HCT116 (cell line): Measurements from ENCODE around the gene BRINP1. TPM values are rescaled to one million over a fixed set of nuclear protein-coding genes. Genes with fewer than 3 reads are reported as not detected.

Experiments used
- ATAC-seq: fragments of 200-7000 bp; cut with Tn5 transposase; 2 replicates; pipeline ENCODE4 v1.9.1; 2020; ENCODE audit warnings: mild to moderate bottlenecking, moderate library complexity
- BruUV-seq: library from RNA; stranded (reverse); fragments of 400-500 nt; replicated peaks from 2 replicates; lab custom pipeline; 2021; lab: Mats Ljungman, UMichigan
- CTCF ChIA-PET: fragments of 300-600 bp; sonication (Branson Sonifier 250); formaldehyde crosslinking; loops from one replicate; lab custom pipeline; 2021; ENCODE audit warnings: antibody characterized with exemption; lab: Charles Lee
- POLR2A ChIA-PET: fragments of 300-600, 350-600 bp; sonication (Branson Sonifier 250); formaldehyde crosslinking; loops from one replicate; lab custom pipeline; 2021; ENCODE audit warnings: antibody characterized with exemption; lab: Charles Lee
- RAD21 ChIA-PET, 2 experiments: fragments of 300-600 bp; sonication (Branson Sonifier 250); formaldehyde crosslinking; loops; one replicate each; lab custom pipeline; 2023; ENCODE audit warnings: low total read pairs in 2 of 2; ENCODE audit not compliant: uncharacterized antibody in 2 of 2, unreplicated experiment in 2 of 2, low non-redundant PET in 1 of 2; lab: Charles Lee
- DNase-seq: peaks from one replicate; pipeline ENCODE4 v3.0.0-alpha.2; 2010; ENCODE audit warnings: low read depth, low spot score
- H2AFZ ChIP-seq: fragments of 200-600 bp; shearing (Covaris generic), sonication (generic); 2 replicates; pipeline ENCODE4 v1.6.1; 2017; ENCODE audit warnings: low read depth, mixed run types, mixed read lengths, antibody characterized with exemption, low read length; ENCODE audit not compliant: poor library complexity, severe bottlenecking
- H3K27ac ChIP-seq: 2 replicates; pipeline ENCODE4 v1.5.1; 2012; ENCODE audit warnings: low read depth, low read length
- H3K27me3 ChIP-seq: fragments of 200-600 bp; sonication (generic); 2 replicates; pipeline ENCODE4 v1.6.1; 2016; ENCODE audit warnings: mixed run types, low read length, mixed read lengths; ENCODE audit not compliant: insufficient read depth
- H3K36me3 ChIP-seq, 2 experiments: fragments of 200-500 bp in 1 of 2; fragments of 200-600 bp in 1 of 2; sonication (Bioruptor generic) in 1 of 2; sonication (generic) in 1 of 2; 2 replicates each; pipeline versions ENCODE4 v1.5.1 to v1.6.1; 2014 to 2016; ENCODE audit warnings: low read length in 2 of 2, inconsistent platforms in 1 of 2, mixed read lengths in 1 of 2, mixed run types in 1 of 2; ENCODE audit not compliant: insufficient read depth in 2 of 2, control insufficient read depth in 1 of 2
- H3K4me1 ChIP-seq, 2 experiments: fragments of 200-600 bp in 1 of 2; sonication (generic) in 1 of 2; 2 replicates each; pipeline versions ENCODE4 v1.5.1 to v1.6.1; 2012 to 2017; ENCODE audit warnings: low read length in 2 of 2, inconsistent platforms in 1 of 2, mild to moderate bottlenecking in 1 of 2, mixed read lengths in 1 of 2, mixed run types in 1 of 2, moderate library complexity in 1 of 2; ENCODE audit not compliant: insufficient read depth in 2 of 2, control insufficient read depth in 1 of 2
- H3K4me2 ChIP-seq: fragments of 200-600 bp; sonication (generic); 2 replicates; pipeline ENCODE4 v1.6.1; 2017; ENCODE audit warnings: mixed run types, low read length, mixed read lengths
- H3K4me3 ChIP-seq, 2 experiments: fragments of 200-600 bp in 1 of 2; sonication (generic) in 1 of 2; replicated peaks in 1 of 2; 2 replicates each; pipeline ENCODE4 v1.5.1; 2011 to 2016; ENCODE audit warnings: low read length in 2 of 2, control low read depth in 1 of 2, low read depth in 1 of 2, mild to moderate bottlenecking in 1 of 2, mixed read lengths in 1 of 2, mixed run types in 1 of 2
- H3K79me2 ChIP-seq: fragments of 200-600 bp; sonication (generic); 2 replicates; pipeline ENCODE4 v1.6.1; 2017; ENCODE audit warnings: mild to moderate bottlenecking, mixed run types, low read length, moderate library complexity, mixed read lengths; ENCODE audit not compliant: insufficient read depth
- H3K9ac ChIP-seq: fragments of 200-600 bp; sonication (generic); 2 replicates; pipeline ENCODE4 v1.6.1; 2016; ENCODE audit warnings: low read length, mixed read lengths
- H3K9me2 ChIP-seq: fragments of 200-600 bp; sonication (generic), shearing (Covaris generic); 2 replicates; pipeline ENCODE4 v1.6.1; 2017; ENCODE audit warnings: mixed run types, mild to moderate bottlenecking, moderate library complexity; ENCODE audit not compliant: insufficient read depth
- H3K9me3 ChIP-seq, 2 experiments: fragments of 200-500 bp in 1 of 2; fragments of 200-600 bp in 1 of 2; sonication (Bioruptor generic) in 1 of 2; sonication (generic) in 1 of 2; 2 replicates each; pipeline ENCODE4 v1.6.1; 2014 to 2017; ENCODE audit warnings: low read length in 2 of 2, mixed read lengths in 2 of 2, inconsistent platforms in 1 of 2, low read depth in 1 of 2, mild to moderate bottlenecking in 1 of 2, mixed run types in 1 of 2, moderate library complexity in 1 of 2; ENCODE audit not compliant: control insufficient read depth in 1 of 2, insufficient read depth in 1 of 2
- H4K20me1 ChIP-seq: fragments of 200-600 bp; sonication (generic), shearing (Covaris generic); 2 replicates; pipeline ENCODE4 v1.6.1; 2017; ENCODE audit warnings: mixed run types, mild to moderate bottlenecking, moderate library complexity; ENCODE audit not compliant: insufficient read depth
- CTCF ChIP-seq, 3 experiments: fragments of 200-600 bp in 1 of 3; sonication (generic) in 1 of 3; IDR thresholded peaks in 2 of 3; conservative IDR thresholded peaks in 1 of 3; 2 replicates each; pipeline ENCODE4 v1.5.1; 2012 to 2017; ENCODE audit warnings: low read depth in 2 of 3, low read length in 2 of 3, antibody characterized with exemption in 1 of 3, borderline replicate concordance in 1 of 3, control low read depth in 1 of 3, mild to moderate bottlenecking in 1 of 3, mixed read lengths in 1 of 3, mixed run types in 1 of 3, moderate library complexity in 1 of 3; ENCODE audit not compliant: insufficient read depth in 1 of 3
- EZH2phosphoT487 ChIP-seq: fragments of 200-600 bp; IDR thresholded peaks from 2 replicates; pipeline ENCODE4 v1.6.1; 2018; ENCODE audit warnings: antibody characterized with exemption, borderline replicate concordance
- FOSL1 ChIP-seq: IDR thresholded peaks from 2 replicates; pipeline ENCODE4 v1.6.1; 2012; ENCODE audit warnings: low read depth
- POLR2A ChIP-seq: IDR thresholded peaks from 2 replicates; pipeline ENCODE4 v1.7.0; 2011; ENCODE audit warnings: borderline replicate concordance; ENCODE audit not compliant: insufficient read depth, insufficient read length; ENCODE audit errors: extremely low read depth
- POLR2AphosphoS5 ChIP-seq: IDR thresholded peaks from 2 replicates; pipeline ENCODE4 v1.6.1; 2011; ENCODE audit warnings: mild to moderate bottlenecking, low read depth, low read length, moderate library complexity
- RAD21 ChIP-seq: IDR thresholded peaks from 2 replicates; pipeline ENCODE4 v1.6.1; 2012; ENCODE audit warnings: low read depth, mild to moderate bottlenecking
- REST ChIP-seq: IDR thresholded peaks from 2 replicates; pipeline ENCODE4 v1.6.1; 2012; ENCODE audit warnings: low read depth
- SIN3A ChIP-seq: IDR thresholded peaks from 2 replicates; pipeline ENCODE4 v1.6.1; 2012; ENCODE audit warnings: low read depth
- SP1 ChIP-seq: IDR thresholded peaks from 2 replicates; pipeline ENCODE4 v1.6.1; 2012; ENCODE audit warnings: low read depth
- SRF ChIP-seq: IDR thresholded peaks from 2 replicates; pipeline ENCODE4 v1.6.1; 2012; ENCODE audit warnings: low read depth
- ZFX ChIP-seq: fragments of 450-650 bp; IDR thresholded peaks from 2 replicates; pipeline ENCODE4 v1.6.1; 2017
- intact Hi-C: fragments of 100-400 bp; cut with micrococcal nuclease; formaldehyde crosslinking; loops from 2 replicates; pipeline ENCODE4 v1.10.0; 2022
- total RNA-seq: library from RNA; stranded (reverse); gene quantifications from one replicate; pipeline ENCODE4 v1.2.1, GENCODE V29; 2021; ENCODE audit not compliant: unreplicated experiment

Gene BRINP1
- total RNA-seq, 1 experiment from 2014 or later: not detected

DNA sequence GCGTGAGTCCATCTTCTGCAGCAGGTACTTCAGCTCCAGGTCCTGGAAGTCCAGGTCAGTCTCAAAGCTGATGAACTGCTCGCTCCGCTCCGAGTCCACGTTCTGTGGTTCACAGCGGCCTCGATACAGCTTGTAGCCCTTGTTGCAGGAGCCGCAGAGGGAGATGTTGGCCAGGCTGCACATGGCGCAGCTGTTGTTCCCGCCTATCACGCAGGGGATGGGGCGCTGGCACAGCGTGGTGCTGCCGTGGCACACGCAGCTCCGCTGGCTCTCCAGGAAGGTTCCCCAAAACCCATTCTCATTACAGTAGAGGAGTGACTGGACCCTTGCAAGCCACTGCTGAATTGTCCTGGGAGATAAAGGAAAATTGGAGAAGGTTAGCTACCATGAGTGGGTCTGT is 201.4 kb downstream of the BRINP1 start:
- Histone ChIP-seq H2AFZ (no peak overlapping the region), H3K9me2 (no peaks in the 10 kb centered on the region), H3K79me2 (no peaks in the 10 kb centered on the region), H4K20me1 (no peaks in the 10 kb centered on the region), H3K4me2 (no peak overlapping the region), H3K27ac (no peak overlapping the region), H3K4me1 (no peaks in the 10 kb centered on the region), H3K9me3 (peaks cover 0 to 10% of the 10 kb centered on the region in 2 experiments; a peak in 2 of 4 replicates)
- intact Hi-C loops: no loop called here
- ChIA-PET POLR2A (no interaction called here), CTCF (no interaction called here)
- DNase-seq: no peak
- TF ChIP-seq CTCF (IDR thresholded peaks at IDR 0.05 in 2 of 3, conservative IDR thresholded peaks at IDR 0.05 in 1 of 3; ENCODE audit: borderline replicate concordance in 1 of 3, insufficient read depth in 1 of 3, low read depth in 2 of 3, low read length in 2 of 3): no peak
- no peak for TF ChIP-seq EZH2phosphoT487
- no peak for TF ChIP-seq SP1
- TF ChIP-seq RAD21: no peak
- TF ChIP-seq REST: no peak
- TF ChIP-seq ZFX: no peak
- no peak for TF ChIP-seq POLR2A
- TF ChIP-seq POLR2AphosphoS5: no peak
- no peak for TF ChIP-seq SIN3A
- no peak for TF ChIP-seq FOSL1
- TF ChIP-seq SRF: no peak
- TF ChIP-seq, all 23 proteins: peak for 0
- Histone ChIP-seq H3K27me3 (no peaks in the 10 kb centered on the region), H3K36me3 (no peaks in the 10 kb centered on the region), H3K9ac (no peak overlapping the region), H3K4me3 (no peak overlapping the region)
- no TSS peak for BruUV-seq
- RAD21 ChIA-PET: no interaction called here
- no peak for ATAC-seq
